ENCODE data around the gene AKAP13.

The AKAP13 gene

DNA sequence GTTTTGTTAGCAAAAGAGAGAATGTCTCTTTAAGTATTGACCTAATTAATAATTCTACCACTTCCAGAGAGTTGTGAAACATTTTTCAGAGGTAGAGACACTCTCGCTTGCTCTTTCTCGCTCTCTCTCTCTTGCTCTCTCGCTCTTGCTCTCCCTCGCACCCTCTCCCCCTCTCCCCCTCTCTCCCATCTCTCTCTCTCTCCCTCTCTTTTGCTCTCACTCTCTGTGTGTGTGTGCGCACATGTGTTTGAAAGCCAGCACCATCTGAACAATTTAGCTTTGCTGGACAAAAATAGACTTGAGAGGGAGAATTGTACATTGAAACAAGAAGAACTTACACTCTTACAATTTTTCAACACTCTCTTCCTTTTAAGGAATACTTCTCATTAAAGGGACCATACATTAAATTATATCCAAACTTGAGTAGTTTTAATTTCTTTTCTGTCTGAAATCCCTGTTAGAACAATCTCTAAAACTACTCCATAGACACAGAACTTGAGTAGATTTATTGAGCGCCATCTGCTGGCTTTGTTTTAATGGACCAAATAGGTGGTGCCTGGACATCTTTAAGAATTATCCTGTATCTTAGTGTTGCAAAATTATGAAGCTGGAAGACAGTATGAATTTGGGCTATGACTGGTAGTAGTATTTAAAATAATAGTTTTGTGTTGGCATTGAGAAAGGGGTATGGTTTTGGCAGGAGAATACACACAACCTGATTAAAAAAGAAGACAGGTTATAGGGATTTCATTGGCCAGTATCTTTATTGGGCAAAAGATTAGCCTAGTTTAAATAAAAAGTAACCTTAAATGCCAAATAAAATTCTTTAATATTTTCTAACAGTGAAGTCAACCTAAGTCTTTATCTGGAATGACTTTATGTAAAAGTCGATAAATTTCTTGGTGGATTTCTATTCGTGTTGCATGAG is 124.6 kb downstream of the AKAP13 start:
- DNase-seq = peak; percentile 29 to 62

DNA sequence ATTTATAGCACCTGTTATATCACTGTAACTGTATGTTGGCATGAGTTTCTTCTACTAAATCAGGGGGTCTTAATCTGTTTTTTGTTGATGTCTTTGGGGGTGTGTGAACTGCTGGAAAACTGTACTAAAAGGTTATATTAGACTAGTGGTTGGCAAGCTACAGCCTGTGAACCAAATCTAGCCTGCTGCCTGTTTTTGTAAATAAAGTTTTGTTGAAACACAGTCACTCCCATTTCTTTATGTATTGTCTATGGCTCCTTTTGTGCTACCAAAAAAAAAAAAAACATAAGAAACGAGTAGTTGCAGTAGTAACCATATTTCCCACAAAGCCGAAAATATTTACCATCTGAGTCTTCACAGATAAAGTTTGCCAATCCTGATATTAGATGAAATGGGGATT is 126.7 kb downstream of the AKAP13 start:
- DNase-seq = no peak

DNA sequence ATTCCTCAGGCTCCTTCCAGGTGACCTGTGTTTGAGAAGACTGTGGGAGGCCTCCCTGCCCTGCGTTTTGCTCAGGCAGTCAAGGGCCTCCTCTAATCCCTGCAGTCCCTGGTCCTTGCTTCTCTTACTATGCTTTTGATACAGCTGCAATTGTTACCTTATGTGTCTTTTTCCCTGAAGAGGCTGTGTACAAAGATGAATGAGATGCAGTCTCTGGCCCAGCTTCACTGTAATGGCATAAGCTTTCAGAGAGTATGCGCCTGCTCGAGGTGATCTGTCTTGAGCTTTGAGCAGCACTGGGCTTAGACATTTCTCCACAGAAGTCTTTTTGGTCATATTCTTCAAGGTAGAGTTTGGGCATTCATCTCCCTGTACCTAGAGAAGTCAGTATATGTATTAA is 129.6 kb downstream of the AKAP13 start:
- DNase-seq = no peak

DNA sequence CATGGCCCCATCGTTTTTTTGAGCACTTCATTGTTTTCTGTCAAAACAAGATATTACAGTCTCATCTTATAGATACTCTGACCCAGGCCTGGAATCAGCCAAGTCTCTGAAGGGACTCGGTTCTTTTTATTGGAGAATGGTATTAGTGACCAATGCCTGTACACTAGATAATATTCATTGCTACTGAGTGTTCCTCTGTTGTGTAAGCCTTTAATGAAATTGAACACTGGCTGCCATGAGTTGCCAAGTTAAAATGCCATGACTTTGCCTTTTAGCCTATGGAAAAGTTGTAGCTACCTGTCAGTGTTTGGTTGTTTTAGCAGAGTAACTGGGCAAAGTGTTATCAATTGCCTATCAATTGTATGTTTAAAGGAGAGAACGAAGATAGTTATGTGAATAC is 134.0 kb downstream of the AKAP13 start:
- no peak for DNase-seq

DNA sequence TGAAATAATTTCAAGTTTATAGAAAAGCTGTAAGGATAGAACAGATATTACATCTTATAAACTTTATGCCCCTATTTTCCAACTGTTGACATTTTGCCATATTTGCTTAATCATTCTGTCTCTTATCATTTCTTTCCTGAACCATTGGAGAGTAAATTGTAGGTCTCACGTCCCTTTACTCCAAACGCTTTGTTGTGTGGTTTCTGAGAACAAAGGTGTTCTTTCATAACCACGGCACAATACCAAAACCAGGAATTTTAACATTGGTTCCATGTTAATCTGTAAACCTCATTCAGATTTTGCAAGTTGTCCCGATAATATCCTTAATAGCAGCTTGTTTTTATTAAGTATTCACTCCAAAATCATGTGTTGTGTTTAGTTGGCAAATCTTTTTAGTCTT is 134.8 kb downstream of the AKAP13 start:
- no peak for DNase-seq

GRCh38 chr15:85517086-85517485 is 136.7 kb downstream of the AKAP13 start:
- DNase-seq = no peak

- DNase-seq = no peak
These were observed 138.8 kb downstream of the AKAP13 start for GRCh38 chr15:85518979-85519761.

GRCh38 chr15:85520650-85521049 is 140.2 kb downstream of the AKAP13 start:
- no peak for DNase-seq

GRCh38 chr15:85523530-85523929 is 143.1 kb downstream of the AKAP13 start:
- no peak for DNase-seq

- no peak for DNase-seq
These were observed 145.4 kb downstream of the AKAP13 start for GRCh38 chr15:85525755-85526154.

- DNase-seq = no peak
These were observed 147.5 kb downstream of the AKAP13 start for GRCh38 chr15:85527895-85528294.

DNA sequence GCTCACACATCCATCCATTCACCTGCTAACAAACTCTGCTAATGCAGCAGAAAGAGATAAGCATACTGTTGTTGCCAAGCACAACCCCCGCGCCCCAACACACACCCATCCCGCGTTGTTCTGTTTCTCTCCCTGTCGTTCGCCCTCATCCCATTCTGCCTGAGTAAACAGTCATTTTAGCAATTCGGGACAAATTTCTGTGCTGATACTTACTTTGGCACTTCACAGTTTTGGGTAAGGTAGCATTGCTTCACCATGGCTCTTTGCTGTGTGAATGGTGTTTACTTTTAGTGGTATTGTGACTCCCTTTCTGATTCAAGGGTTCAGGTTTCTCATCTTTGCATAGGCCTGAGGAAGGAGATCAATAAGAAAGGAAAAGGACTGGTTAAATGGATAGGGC is 149.7 kb downstream of the AKAP13 start:
- no peak for DNase-seq

DNA sequence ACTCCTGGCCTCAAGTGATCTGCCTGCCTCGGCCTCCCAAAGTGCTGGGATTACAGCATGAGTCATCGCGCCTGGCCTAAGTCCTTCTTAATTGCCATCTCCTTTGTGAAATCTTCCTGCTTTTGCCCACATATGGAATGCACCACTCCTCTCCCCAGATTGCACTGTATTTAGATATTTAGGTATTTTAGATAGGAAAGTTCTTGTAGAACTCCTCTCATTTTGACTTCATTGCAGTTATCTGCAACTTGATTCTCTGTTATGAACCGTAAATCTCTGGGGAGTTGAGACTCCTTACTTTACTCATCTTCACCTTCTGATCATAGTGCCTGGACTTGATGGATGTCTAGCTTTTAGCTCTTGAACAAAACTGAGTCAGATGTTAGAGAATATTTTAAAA is 150.7 kb downstream of the AKAP13 start:
- DNase-seq = no peak

- no peak for DNase-seq
These were observed 152.3 kb downstream of the AKAP13 start for GRCh38 chr15:85532689-85533088.

GRCh38 chr15:85534031-85534430 is 153.6 kb downstream of the AKAP13 start:
- DNase-seq = peak; percentile 35 to 47

- DNase-seq = peak; percentile 92 to 94
These were observed 155.3 kb downstream of the AKAP13 start for GRCh38 chr15:85535533-85536330.

- no peak for DNase-seq
These were observed 155.9 kb downstream of the AKAP13 start for GRCh38 chr15:85536341-85536740.

DNA sequence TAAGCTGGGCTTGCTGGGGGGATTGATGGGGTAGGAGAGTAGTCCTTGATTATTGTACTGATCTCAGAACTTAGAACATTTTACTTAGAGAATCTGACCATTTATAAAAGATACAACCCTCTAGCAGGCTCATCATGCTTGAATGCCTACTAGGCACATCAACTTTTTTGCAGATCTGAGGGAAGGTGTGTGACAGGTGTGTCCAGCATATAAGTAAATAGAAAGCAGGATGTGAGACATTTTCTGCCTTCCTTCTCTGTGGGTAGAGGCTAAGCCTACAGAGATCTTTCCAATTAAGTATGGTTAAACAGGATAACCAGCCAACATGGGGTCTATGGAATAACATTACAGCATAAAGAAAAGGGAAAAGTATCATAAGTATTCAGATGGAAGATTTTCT is 159.1 kb downstream of the AKAP13 start:
- no peak for DNase-seq

DNA sequence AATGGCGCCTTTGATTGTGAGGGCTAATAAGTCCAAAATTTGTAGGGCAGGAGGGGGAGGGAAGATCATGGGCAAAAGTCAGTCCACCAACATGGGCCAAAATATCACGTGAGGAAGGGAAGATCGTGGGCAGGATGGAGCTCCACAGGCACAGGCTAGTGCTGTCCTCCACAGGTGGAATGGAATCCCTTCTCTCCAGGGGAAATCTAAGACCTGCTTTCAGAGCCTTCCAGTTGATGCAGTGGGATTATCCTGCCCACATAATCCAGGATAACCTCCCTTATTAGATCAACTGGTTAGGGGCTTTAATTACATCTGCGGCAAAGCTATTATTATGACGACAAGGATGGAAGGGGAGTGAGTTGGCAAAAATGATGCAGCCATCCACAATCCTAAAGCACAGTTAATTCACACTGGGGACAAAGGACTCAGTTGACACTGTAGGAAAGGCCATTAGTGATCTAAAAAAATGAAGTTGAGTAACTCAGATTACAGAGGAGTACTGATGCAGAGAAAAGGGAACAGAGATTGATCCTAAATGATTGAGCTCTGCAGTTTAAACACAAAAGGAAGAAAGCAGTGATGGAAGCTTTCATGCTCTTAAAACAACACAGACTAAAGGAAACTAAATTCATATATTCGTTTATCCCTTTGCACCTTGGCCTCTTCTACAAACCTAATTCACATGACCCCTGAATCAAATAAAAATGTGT is 159.8 kb downstream of the AKAP13 start:
- peak in 1 of 2 experiments; percentile 10 for DNase-seq

DNA sequence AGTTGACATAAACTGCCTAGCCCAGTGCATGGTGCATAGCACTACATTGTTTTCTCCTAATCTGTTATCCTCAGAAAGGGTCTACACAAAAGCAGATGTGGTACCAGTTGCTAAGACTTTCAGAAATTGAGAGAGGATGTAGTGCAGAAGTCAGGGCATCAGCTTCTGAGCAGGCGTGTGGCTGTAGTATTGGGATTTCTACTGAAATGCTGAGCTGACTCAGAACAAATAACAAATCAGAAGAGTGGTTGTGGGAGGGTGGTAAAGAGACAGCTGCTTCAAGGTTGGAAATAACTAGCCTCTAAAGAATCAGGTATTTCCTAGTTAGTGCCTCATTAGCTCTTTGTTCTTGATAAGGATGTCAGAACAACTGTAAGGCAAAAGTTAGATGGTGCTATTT is 161.3 kb downstream of the AKAP13 start:
- no peak for DNase-seq

DNA sequence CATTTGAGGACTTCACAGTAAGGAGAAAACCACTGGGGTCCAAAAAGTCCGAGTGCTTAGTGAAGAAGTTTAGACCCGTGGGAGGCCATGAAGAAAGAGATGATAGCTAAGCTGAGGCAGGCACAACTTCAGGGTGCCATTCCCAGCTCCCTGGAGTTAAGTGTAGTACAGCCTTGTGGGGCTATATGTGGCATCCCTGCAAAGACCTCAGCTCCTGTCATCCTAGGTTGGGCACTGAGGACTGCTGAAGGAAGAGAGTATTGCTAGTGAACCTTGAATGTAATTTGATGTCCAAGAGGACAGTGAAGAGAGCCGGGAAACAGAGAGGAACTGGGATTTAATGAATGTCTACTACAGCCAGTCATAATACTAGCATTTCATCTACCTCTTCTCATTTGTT is 162.1 kb downstream of the AKAP13 start:
- no peak for DNase-seq

GRCh38 chr15:85542895-85543331 is 162.5 kb downstream of the AKAP13 start:
- DNase-seq = no peak
